IgD-negative memory B cell (primary cell): ENCODE results near the gene SLC12A6. TPM values are rescaled to one million over a fixed set of nuclear protein-coding genes. Genes with fewer than 3 reads are reported as not detected.
"Not testable (repeated sequence)": the region's sequence is repeated elsewhere in the genome, so short reads cannot be mapped to it uniquely, and the experiment has no call there.

Source experiments
- H3K27ac Mint-ChIP-seq, 3 donors: one replicate each; pipeline ENCODE4 v1.8.0; 2020 to 2022; ENCODE audit warnings: mild to moderate bottlenecking in 3 of 3, mixed read lengths in 3 of 3, moderate library complexity in 1 of 3
- H3K27me3 Mint-ChIP-seq: one replicate; pipeline ENCODE4 v1.8.0; 2021; ENCODE audit warnings: mixed read lengths
- H3K36me3 Mint-ChIP-seq: one replicate; pipeline ENCODE4 v1.8.0; 2020; ENCODE audit warnings: mild to moderate bottlenecking, mixed read lengths
- H3K4me1 Mint-ChIP-seq, 3 donors: one replicate each; pipeline ENCODE4 v1.8.0; 2020 to 2022; ENCODE audit warnings: mixed read lengths in 3 of 3, mild to moderate bottlenecking in 1 of 3
- H3K4me3 Mint-ChIP-seq, 4 donors: one replicate each; pipeline ENCODE4 v1.8.0; 2020 to 2022; ENCODE audit warnings: mild to moderate bottlenecking in 4 of 4, mixed read lengths in 4 of 4, moderate library complexity in 3 of 4
- H3K9me3 Mint-ChIP-seq, 3 donors: one replicate each; pipeline ENCODE4 v1.8.0; 2020 to 2021; ENCODE audit warnings: mixed read lengths in 3 of 3, mild to moderate bottlenecking in 1 of 3
- polyA plus RNA-seq: library from polyadenylated mRNA; unstranded; fragments of 300-500 nt; fragmentation: Illumina TruSeq; gene quantifications from one replicate; pipeline ENCODE4 v1.2.3, GENCODE V29; 2021

Gene SLC12A6
- polyA plus RNA-seq = 8.7 TPM

DNA sequence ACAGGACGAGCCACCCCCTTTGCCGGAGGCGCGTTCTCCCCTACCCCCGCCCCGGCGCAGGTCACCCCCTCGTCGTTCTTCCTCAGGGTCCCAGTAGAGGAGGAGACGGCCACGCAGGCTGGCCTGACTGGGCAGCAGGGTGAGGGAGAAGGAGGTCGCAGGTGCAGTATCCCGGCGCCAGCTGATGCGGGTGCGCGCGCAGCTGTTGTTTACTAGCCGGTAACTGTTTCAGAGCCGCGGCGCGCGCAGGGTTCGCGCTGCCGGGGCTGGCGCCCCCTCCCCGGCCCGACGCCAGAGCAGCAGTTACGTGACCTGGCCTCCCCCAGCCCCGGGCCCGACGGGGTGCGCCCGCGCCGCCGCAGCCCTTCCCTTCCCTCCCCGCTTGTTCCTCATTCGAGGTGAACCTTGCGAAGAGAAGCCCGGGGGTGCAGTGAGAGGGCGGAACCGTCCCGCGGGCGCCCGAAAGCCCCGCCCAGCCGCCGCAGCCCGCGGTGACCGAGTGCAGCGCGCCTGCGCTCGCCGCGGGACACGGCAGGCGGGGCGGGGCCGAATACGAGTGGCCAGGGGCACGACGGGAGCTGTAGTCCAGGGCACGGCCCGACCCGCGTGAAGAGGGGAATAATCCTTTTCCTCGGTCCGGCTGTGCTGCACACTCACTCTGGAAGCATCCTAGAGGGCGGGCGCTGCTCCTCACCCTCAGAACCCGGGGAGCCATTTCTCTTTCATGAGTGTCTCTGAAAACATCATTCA, at the start of gene SLC12A6:
TSS of gene SLC12A6 (minus strand) at position 225 of the 750 bp plus-strand sequence. CDS start 1,101 bp downstream, outside the sequence.
- H3K9me3 Mint-ChIP-seq = no peaks in the 10 kb centered on the region
- H3K4me1 Mint-ChIP-seq = peaks cover 20 to 35% (median 33%) of the 10 kb centered on the region in 3 donors
- H3K36me3 Mint-ChIP-seq = peaks cover 9% of the 10 kb centered on the region
- peak within 1 kb of the TSS; percentile 93 to 99 (median 98) for H3K4me3 Mint-ChIP-seq
- H3K27me3 Mint-ChIP-seq = no peaks in the 10 kb centered on the region
- peak within 1 kb of the TSS; percentile 86 to 96 (median 94) for H3K27ac Mint-ChIP-seq

DNA sequence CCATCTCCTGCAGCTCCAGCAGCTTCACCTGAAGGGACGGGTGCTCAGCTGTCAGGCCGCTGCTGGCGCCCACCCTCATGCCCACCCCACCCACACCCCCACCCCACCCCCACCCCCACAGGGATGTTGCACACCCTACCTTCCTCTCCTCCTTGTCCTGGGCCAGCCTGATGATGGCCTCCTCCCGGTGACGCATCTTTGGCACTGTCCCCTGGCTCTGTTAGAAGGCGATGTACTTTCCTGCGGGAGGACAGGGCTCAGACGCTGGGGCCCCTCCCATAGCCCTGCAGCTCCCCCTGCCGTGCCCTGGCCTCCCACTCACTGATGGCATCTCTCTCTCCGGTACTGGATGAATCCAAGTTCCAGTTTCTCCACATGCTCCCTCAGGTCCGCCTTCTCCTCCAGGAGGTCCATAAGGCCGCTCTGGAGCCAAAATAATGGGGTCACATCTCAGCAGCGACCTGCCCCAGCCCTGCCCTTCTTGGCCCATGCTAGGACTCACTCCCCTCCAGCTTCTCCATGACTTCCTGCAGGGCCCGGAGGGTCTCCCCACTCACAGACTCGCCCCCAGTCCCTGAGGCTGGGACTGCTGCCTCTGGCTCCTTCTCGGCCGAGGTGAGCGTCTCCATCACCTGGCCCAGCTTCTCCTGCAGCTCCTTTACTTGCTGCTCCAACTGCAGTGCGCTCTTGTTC, 44.4 kb upstream of the SLC12A6 start:
- H3K27ac Mint-ChIP-seq, H3K4me3 Mint-ChIP-seq, H3K4me1 Mint-ChIP-seq, H3K9me3 Mint-ChIP-seq, H3K27me3 Mint-ChIP-seq, H3K36me3 Mint-ChIP-seq: not testable (repeated sequence)

DNA sequence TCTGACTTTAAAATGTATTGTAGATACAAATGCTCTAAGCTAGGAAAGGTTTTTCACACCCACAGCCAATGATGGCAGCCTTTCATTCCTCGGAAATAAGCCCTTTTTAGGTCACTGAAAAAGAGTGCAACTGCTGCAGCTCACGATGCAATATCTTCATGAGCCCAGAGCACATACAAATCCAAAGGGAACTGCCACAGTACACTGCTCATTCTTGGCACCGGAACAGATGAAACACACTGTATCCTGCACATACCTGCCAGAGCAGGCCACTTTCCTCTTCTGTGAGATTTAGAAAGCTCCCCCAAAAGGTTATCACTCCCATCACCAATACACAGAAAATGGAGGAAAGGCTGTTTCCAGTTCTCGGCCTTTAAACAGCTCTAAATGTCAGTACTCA, 42.9 kb upstream of the SLC12A6 start:
- not testable (repeated sequence) for H3K9me3 Mint-ChIP-seq, H3K36me3 Mint-ChIP-seq, H3K4me3 Mint-ChIP-seq, H3K27me3 Mint-ChIP-seq, H3K27ac Mint-ChIP-seq, H3K4me1 Mint-ChIP-seq

DNA sequence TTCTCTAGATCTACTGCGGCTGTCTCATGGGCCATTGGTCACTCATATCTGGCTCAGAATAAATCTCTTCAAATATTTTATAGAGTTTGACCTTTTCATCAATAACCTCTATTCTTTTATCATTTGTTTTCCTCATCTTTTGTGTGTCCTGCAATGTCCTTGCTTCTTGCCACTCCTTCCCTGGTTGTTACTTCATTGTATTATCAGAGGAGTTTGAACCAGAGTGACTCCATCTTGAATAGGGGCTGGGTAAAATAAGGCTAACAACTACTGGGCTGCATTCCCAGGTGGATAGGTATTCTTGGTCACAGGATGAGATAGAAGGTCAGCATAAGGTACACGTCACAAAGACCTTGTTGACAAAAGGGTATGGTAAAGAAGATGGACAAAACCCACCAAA, 39.3 kb upstream of the SLC12A6 start:
- Mint-ChIP-seq H3K4me1 (peaks cover 0 to 7% (median 0%) of the 10 kb centered on the region in 3 donors), H3K4me3 (no peak overlapping the region), H3K27me3 (no peaks in the 10 kb centered on the region), H3K9me3 (peaks cover 0 to under 1% (median under 1%) of the 10 kb centered on the region in 3 donors), H3K27ac (no peak overlapping the region), H3K36me3 (no peaks in the 10 kb centered on the region)

DNA sequence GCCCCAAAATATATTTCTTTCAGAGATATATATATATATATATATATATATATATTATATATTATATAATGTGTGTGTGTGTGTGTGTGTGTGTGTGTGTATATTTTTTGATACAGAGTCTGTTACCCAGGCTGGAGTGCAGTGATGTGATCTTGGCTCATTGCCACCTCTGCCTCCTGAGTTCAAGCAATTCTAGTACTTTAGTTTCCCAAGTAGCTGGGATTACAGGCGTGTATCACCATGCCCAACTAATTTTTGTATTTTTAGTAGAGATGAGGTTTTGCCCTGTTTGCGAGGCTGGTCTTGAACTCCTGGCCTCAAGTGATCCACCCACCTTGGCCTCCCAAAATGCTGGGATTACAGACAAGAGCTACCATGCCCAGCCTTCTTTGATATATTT, 38.0 kb upstream of the SLC12A6 start:
- not testable (repeated sequence) for H3K27me3 Mint-ChIP-seq, H3K27ac Mint-ChIP-seq, H3K9me3 Mint-ChIP-seq, H3K36me3 Mint-ChIP-seq, H3K4me1 Mint-ChIP-seq, H3K4me3 Mint-ChIP-seq

DNA sequence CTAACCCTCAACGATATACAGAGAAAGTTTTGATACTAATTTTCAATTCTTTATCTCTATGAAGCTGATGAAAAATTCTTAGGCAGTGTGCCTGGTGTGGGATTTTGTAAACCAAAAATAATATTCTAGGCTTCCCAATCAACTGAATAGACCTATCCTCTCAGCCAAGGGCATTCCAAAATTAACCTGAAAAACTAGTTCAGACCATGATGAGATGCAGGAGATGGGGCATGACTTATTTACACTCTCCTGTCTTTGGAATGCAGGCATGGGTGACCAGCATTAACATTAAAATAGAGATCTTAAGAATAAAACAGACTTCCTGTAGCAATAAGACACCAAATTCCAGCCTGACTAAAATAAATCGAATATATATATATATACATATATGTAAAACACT, 37.2 kb upstream of the SLC12A6 start:
- Mint-ChIP-seq H3K9me3 (peaks cover 0 to 6% (median 1%) of the 10 kb centered on the region in 3 donors), H3K27ac (no peak overlapping the region), H3K4me1 (peaks cover 4 to 10% (median 4%) of the 10 kb centered on the region in 3 donors), H3K27me3 (no peaks in the 10 kb centered on the region), H3K4me3 (no peak overlapping the region), H3K36me3 (no peaks in the 10 kb centered on the region)

DNA sequence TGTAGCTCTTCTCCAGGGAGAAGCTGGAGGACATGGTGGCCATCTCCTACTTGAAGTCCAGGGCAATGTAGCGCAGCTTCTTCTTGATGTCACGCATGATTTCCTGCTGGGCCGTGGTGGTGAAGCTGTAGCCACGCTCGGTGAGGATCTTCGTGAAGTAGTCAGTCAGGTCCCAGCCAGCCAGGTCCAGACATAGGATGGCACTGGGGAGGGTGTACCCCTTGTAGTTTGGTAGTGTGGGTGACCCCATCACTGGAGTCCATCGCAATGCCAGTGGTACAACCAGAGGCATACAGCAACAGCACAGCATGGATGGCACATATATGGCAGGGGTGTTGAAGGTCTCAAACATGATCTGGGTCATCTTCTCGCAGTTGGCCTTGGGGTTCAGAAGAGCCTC, 36.4 kb upstream of the SLC12A6 start:
- Mint-ChIP-seq H3K4me1 (peaks cover 5 to 15% (median 10%) of the 10 kb centered on the region in 3 donors), H3K36me3 (no peaks in the 10 kb centered on the region), H3K4me3 (no peak overlapping the region), H3K27me3 (no peaks in the 10 kb centered on the region), H3K27ac (peak overlapping the region in 1 of 3 donors; percentile 58), H3K9me3 (peaks cover 0 to 6% (median 1%) of the 10 kb centered on the region in 3 donors)

DNA sequence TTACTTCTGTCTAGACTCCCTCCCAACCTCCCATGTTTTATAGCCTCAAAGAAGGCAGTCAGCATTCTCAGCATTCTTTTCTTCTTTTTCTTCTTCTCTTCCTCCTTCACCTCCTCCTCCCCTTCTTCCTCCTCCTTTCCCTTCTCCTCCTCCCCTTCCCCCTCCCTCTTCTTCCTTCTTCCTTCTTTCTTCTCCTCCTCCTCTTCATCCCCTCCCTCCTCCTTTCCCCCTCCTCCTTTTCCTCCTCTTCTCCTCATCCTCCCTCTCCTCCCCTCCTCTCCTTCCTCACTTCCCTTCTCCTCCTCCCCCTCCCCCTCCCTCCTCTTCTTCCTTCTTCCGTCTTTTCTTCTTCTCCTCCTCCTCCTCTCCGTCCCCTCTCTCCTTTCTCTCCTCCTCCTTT, 33.1 kb upstream of the SLC12A6 start:
- H3K9me3 Mint-ChIP-seq = peaks cover 0 to 6% (median 1%) of the 10 kb centered on the region in 3 donors
- H3K4me3 Mint-ChIP-seq = peak overlapping the region in 1 of 4 donors; percentile 70
- H3K4me1 Mint-ChIP-seq = peaks cover 18 to 20% (median 18%) of the 10 kb centered on the region in 3 donors
- H3K36me3 Mint-ChIP-seq = no peaks in the 10 kb centered on the region
- H3K27ac Mint-ChIP-seq = peak overlapping the region in 1 of 3 donors; percentile 68
- no peaks in the 10 kb centered on the region for H3K27me3 Mint-ChIP-seq

DNA sequence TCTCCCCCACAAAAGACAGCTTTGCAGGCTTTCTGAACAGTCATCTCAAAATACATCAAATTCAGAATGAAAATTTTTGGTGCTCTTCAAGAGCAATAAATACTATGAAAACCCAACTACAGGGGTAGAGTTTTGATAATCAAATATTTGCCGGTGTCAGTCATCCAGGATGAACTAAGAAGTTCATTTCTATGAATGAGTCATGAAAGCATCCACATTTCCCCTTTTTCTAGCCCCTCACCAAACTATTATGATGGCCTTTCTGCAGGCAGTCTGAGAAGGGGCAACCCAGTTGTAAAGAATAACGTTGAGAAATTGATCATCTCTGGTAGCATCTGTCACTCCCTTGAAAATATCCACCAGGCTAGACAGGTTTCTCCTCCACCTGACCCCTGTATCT, 32.5 kb upstream of the SLC12A6 start:
- no peaks in the 10 kb centered on the region for H3K36me3 Mint-ChIP-seq
- H3K9me3 Mint-ChIP-seq = peaks cover 0 to 6% (median 1%) of the 10 kb centered on the region in 3 donors
- peaks cover 18 to 23% (median 23%) of the 10 kb centered on the region in 3 donors for H3K4me1 Mint-ChIP-seq
- H3K27me3 Mint-ChIP-seq = no peaks in the 10 kb centered on the region
- peak overlapping the region; percentile 32 to 81 (median 68) for H3K27ac Mint-ChIP-seq
- peak overlapping the region in 1 of 4 donors; percentile 70 for H3K4me3 Mint-ChIP-seq

DNA sequence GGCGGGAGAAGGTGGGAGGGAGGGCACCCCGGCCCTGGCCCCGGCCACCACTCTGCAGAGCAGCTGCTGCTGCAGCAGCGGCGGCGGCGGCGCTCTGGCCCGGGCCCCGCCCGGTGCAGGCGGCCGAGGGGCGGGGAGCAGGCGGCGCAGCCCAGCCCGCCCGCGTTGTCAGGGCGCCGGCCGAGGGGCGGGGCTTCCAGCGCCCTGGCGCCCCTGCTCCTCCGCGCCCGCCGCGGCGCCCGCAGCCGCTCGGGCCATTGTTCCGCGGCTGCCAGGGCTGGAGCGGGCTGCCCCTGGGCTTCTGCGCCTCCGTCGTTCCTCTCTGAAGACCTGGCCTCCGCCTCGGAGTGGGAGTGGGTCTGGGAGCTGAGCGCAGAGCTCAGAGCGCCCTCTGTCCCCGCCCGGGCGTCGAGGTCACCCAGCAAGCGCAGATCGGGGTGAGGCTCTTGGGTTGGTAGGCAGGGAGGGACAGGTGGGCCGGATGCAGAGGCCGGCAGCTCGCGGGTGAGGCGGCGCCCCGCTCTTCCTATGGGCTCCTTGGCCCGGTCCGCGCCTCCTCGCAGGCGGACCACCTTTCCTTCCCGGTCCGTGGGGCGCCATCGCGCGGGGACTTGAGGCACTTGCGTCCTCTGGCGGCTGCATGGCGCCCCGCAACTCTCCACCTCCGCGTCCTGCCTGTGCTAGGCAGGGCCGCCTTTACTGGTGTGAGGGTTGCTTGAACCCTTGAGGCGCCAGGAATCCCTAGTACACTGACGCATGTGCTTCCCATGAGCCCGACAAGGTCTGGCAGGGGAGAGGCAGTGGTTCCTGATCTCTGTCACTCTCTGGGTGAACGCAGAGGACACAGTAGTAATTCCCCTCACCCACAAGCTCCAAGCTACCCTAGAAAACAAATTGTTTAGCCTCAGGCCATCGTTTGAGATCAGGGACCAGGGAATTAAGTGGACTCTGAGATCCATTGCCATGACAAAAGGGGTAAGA, 29.8 kb upstream of the SLC12A6 start, which contains the start of gene LPCAT4:
TSS of gene LPCAT4 (minus strand) at position 96 of the 981 bp plus-strand sequence. CDS start 96 bp downstream, outside the sequence.
- H3K9me3 Mint-ChIP-seq = peaks cover 0 to 6% (median 1%) of the 10 kb centered on the region in 3 donors
- H3K4me1 Mint-ChIP-seq = peaks cover 11 to 31% (median 27%) of the 10 kb centered on the region in 3 donors
- H3K4me3 Mint-ChIP-seq = peak within 1 kb of the TSS; percentile 92 to 98 (median 98)
- peaks cover 1% of the 10 kb centered on the region for H3K36me3 Mint-ChIP-seq
- H3K27ac Mint-ChIP-seq = peak within 1 kb of the TSS; percentile 90 to 95 (median 95)
- no peaks in the 10 kb centered on the region for H3K27me3 Mint-ChIP-seq

DNA sequence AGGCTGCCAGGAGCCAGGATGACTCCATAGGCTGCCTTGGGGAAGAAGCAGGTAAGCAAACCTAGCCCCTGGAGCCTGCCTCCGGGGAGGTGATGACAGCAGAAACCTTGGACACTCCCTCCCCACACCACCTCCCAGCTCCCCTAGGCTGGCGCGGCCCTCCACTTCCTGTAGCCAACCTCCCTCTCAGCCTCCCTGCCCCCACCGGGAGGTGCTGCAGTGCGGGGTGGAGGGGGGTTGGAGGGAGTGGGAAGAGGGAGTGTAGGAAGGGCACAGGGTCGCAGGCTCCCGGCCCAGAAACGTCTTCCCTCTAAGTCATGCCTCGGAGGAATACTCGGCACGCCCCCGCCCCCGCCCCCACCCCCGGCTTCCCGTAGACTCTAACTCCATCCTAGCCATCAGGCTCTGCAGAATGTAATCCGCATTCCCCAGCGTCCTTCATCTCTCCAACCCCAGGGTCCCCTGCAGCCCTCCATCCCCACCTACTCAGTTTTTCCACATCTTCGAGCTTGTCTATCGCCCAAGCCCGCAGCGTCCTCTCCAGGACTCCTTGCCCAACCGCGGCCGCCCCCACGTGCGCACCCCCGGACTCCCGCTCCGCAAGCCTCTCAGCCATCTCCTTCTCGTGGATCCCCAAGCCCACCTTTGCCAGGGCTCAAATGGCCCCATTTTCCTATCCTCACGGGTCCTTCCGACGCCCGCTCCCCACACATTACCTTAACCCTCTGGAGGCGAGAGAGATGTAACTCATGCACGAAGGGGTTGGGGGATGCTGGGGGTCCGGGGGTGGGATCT, 28.9 kb upstream of the SLC12A6 start:
- peak overlapping the region; percentile 23 to 90 (median 87) for H3K27ac Mint-ChIP-seq
- peaks cover 1% of the 10 kb centered on the region for H3K36me3 Mint-ChIP-seq
- peaks cover 11 to 31% (median 27%) of the 10 kb centered on the region in 3 donors for H3K4me1 Mint-ChIP-seq
- H3K9me3 Mint-ChIP-seq = peaks cover 0 to 2% (median 0%) of the 10 kb centered on the region in 3 donors
- H3K27me3 Mint-ChIP-seq = no peaks in the 10 kb centered on the region
- peak overlapping the region; percentile 92 to 98 (median 96) for H3K4me3 Mint-ChIP-seq

DNA sequence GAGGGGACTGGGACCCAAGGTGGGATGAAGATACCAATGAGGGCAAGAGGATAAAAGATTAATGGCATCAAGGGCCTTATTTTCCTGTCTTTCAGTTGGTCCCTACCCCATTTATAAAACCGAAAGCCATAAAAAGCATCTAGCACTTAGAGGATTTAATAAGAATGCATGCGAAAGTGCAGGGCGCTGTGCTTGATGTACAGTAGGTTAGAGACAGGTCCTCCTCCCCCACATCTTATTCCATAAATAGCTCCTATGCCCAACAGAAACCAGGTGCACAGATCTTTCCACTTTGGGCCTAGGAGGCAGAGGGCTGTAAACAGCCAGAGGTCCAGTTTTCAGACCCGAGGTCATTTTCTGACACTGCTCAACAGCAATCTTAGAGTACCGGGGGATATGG, 28.3 kb upstream of the SLC12A6 start:
- H3K4me3 Mint-ChIP-seq = peak overlapping the region; percentile 92 to 98 (median 96)
- H3K4me1 Mint-ChIP-seq = peaks cover 11 to 31% (median 27%) of the 10 kb centered on the region in 3 donors
- no peaks in the 10 kb centered on the region for H3K27me3 Mint-ChIP-seq
- H3K27ac Mint-ChIP-seq = peak overlapping the region in 2 of 3 donors; percentile 19 to 87
- H3K36me3 Mint-ChIP-seq = peaks cover 1% of the 10 kb centered on the region
- H3K9me3 Mint-ChIP-seq = no peaks in the 10 kb centered on the region

DNA sequence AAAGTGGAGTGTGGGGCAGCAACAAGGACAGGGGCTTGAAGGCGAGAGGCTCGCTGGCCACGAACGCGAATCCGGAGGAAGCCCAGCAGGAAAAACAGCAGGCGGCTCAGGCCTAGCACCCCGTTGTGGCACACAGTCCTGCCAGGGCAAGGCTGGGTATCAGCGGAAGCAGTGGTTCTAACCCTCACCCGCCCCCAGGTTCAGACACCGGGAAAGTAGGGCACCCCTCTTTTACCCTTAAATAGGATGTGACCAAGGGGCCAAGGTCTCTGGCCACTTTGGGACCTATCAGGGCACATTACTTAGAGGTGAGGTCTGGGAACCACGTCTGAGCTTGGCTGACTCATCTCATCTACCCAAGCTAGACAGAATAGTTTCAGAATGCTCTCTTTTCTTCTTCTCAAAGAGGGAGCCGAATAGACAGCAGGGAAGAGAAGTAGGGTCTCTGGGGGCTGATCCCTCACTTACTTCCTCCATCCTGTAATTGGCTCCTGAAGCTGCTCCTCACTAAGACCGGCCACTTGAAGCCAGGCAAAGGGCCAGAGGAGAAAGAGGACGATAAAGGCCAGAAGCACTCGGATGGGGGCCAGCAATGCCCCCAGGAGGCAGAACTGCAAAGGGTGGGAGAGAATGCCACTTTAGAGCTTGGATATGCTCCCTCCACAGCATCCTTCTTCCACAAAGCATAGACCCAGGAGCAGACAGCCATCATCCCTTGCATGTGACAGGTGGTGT, 27.7 kb upstream of the SLC12A6 start:
- Mint-ChIP-seq H3K4me1 (peaks cover 11 to 31% (median 27%) of the 10 kb centered on the region in 3 donors), H3K9me3 (no peaks in the 10 kb centered on the region), H3K27me3 (no peaks in the 10 kb centered on the region), H3K36me3 (peaks cover 1% of the 10 kb centered on the region), H3K27ac (peak overlapping the region in 1 of 3 donors; percentile 50), H3K4me3 (peak overlapping the region; percentile 74 to 97 (median 90))
